WTC11 (cell line): Measurements from ENCODE around the gene BDH2. TPM values are rescaled to one million over a fixed set of nuclear protein-coding genes. Genes with fewer than 3 reads are reported as not detected.

Experiments
- ELF4 ChIP-seq: sonication (generic); formaldehyde crosslinking; IDR thresholded peaks from 2 replicates; pipeline ENCODE4 v1.8.1; 2022; ENCODE audit warnings: low read depth, mild to moderate bottlenecking, moderate library complexity, missing genetic modification reagents
- IRF2 ChIP-seq: sonication (generic); formaldehyde crosslinking; IDR thresholded peaks from 2 replicates; pipeline ENCODE4 v1.8.0; 2022; ENCODE audit warnings: low read depth, missing genetic modification reagents, borderline replicate concordance
- JAZF1 ChIP-seq: fragments of 250-450 bp; sonication (Bioruptor Pico); IDR thresholded peaks from 2 replicates; pipeline ENCODE4 v1.9.0; 2021; ENCODE audit warnings: moderate library complexity, mild to moderate bottlenecking, inconsistent platforms
- MYBL2 ChIP-seq: sonication (generic); formaldehyde crosslinking; IDR thresholded peaks from 2 replicates; pipeline ENCODE4 v1.8.1; 2023; ENCODE audit warnings: mild to moderate bottlenecking, moderate library complexity, missing genetic modification reagents
- NR2C2 ChIP-seq: sonication (generic); formaldehyde crosslinking; IDR thresholded peaks from 2 replicates; pipeline ENCODE4 v1.8.0; 2022; ENCODE audit warnings: mild to moderate bottlenecking, missing genetic modification reagents
- RORB ChIP-seq: fragments of 250-450 bp; sonication (Bioruptor Pico); IDR thresholded peaks from 2 replicates; pipeline ENCODE4 v1.9.0; 2021; ENCODE audit warnings: mild to moderate bottlenecking
- total RNA-seq: library from RNA; stranded (reverse); gene quantifications from 3 replicates; pipeline ENCODE4 v1.2.3, GENCODE V29; 2021
- TF ChIP-seq, protein P1 (sequence below): fragments of 250-450 bp; sonication (Bioruptor Pico); IDR thresholded peaks from 2 replicates; pipeline ENCODE4 v1.9.0; 2021; ENCODE audit warnings: moderate library complexity, mild to moderate bottlenecking, inconsistent platforms, borderline replicate concordance
- TF ChIP-seq, protein P2 (sequence below): sonication (generic); formaldehyde crosslinking; IDR thresholded peaks from 2 replicates; pipeline ENCODE4 v1.8.0; 2023; ENCODE audit warnings: missing genetic modification reagents, mild to moderate bottlenecking, borderline replicate concordance
- TF ChIP-seq, protein P3 (sequence below): sonication (generic); formaldehyde crosslinking; IDR thresholded peaks from 2 replicates; pipeline ENCODE4 v1.8.1; 2022; ENCODE audit warnings: mild to moderate bottlenecking, moderate library complexity, missing genetic modification reagents
- TF ChIP-seq, protein P4 (sequence below): sonication (generic); formaldehyde crosslinking; IDR thresholded peaks from 2 replicates; pipeline ENCODE4 v1.8.1; 2022; ENCODE audit warnings: mild to moderate bottlenecking, missing genetic modification reagents, moderate library complexity, borderline replicate concordance
- TF ChIP-seq, protein P5 (sequence below): sonication (generic); formaldehyde crosslinking; IDR thresholded peaks from 2 replicates; pipeline ENCODE4 v1.8.0; 2022; ENCODE audit warnings: mild to moderate bottlenecking, missing genetic modification reagents
- TF ChIP-seq, protein P6 (sequence below): sonication (generic); formaldehyde crosslinking; IDR thresholded peaks from 2 replicates; pipeline ENCODE4 v1.8.1; 2022; ENCODE audit warnings: missing genetic modification reagents, borderline replicate concordance
- TF ChIP-seq, protein P7 (sequence below): fragments of 250-450 bp; sonication (Bioruptor Pico); IDR thresholded peaks from 2 replicates; pipeline ENCODE4 v2.1.2; 2022; ENCODE audit warnings: mild to moderate bottlenecking, moderate library complexity
- TF ChIP-seq, protein P8 (sequence below): sonication (generic); formaldehyde crosslinking; IDR thresholded peaks from 2 replicates; pipeline ENCODE4 v1.8.0; 2022; ENCODE audit warnings: mild to moderate bottlenecking, missing genetic modification reagents
- TF ChIP-seq, protein P9 (sequence below): sonication (generic); formaldehyde crosslinking; IDR thresholded peaks from 2 replicates; pipeline ENCODE4 v1.8.1; 2023; ENCODE audit warnings: mild to moderate bottlenecking, missing genetic modification reagents, borderline replicate concordance
- TF ChIP-seq, protein P10 (sequence below): sonication (generic); formaldehyde crosslinking; IDR thresholded peaks from 2 replicates; pipeline ENCODE4 v1.8.1; 2022; ENCODE audit warnings: low read depth, missing genetic modification reagents, borderline replicate concordance

BDH2 gene
- total RNA-seq, 1 experiment from 2014 or later = 39.6 TPM

DNA sequence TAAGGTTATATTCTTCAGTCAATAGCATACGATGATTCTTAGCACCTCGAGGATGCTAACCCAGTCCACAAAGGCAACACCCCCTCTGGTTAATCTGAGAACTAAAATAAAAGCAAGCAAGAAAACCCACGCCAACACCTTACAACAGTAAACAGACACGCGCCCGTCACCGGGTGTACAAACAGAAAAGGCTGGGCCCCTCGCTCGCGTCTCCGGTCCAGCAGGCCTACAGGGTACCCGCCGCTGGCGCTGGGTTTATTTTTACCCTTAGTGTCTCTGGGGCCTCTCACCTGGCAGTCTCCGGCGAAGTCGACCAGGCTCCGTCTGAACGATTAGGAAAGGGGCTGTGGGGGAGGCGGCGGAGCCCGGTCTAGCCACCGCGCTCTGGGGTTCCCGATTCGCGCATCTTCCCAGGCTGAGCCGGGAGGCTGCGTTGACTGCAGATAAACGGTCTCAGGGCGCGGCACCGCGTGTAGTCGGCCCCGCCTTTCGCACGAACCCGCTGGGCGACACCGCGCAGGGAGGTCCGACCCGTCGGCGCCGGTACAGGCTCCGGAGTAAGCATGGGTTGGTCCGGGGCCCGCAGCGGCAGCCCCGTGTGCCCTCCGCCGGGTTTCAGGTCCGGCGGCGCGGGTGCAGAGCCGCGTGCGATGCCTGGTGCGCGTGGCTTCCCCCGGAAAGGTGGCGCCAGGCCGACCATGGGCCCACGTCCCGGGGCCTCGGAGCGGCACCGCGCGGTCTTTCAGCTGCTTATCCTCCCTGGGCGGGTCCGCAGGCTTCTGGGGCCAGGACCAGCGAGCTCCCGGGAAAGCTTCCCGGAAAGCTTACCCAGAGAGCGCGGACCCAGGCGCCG lies 23.5 kb downstream of the BDH2 start (continued):
- TF ChIP-seq, protein P1, sequence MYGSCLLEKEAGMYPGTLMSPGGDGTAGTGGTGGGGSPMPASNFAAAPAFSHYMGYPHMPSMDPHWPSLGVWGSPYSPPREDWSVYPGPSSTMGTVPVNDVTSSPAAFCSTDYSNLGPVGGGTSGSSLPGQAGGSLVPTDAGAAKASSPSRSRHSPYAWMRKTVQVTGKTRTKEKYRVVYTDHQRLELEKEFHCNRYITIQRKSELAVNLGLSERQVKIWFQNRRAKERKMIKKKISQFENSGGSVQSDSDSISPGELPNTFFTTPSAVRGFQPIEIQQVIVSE (CRISPR knock-in tag) = no peak
- TF ChIP-seq RORB (CRISPR knock-in tag) = no peak
- no peak for TF ChIP-seq IRF2
- TF ChIP-seq, protein P2, sequence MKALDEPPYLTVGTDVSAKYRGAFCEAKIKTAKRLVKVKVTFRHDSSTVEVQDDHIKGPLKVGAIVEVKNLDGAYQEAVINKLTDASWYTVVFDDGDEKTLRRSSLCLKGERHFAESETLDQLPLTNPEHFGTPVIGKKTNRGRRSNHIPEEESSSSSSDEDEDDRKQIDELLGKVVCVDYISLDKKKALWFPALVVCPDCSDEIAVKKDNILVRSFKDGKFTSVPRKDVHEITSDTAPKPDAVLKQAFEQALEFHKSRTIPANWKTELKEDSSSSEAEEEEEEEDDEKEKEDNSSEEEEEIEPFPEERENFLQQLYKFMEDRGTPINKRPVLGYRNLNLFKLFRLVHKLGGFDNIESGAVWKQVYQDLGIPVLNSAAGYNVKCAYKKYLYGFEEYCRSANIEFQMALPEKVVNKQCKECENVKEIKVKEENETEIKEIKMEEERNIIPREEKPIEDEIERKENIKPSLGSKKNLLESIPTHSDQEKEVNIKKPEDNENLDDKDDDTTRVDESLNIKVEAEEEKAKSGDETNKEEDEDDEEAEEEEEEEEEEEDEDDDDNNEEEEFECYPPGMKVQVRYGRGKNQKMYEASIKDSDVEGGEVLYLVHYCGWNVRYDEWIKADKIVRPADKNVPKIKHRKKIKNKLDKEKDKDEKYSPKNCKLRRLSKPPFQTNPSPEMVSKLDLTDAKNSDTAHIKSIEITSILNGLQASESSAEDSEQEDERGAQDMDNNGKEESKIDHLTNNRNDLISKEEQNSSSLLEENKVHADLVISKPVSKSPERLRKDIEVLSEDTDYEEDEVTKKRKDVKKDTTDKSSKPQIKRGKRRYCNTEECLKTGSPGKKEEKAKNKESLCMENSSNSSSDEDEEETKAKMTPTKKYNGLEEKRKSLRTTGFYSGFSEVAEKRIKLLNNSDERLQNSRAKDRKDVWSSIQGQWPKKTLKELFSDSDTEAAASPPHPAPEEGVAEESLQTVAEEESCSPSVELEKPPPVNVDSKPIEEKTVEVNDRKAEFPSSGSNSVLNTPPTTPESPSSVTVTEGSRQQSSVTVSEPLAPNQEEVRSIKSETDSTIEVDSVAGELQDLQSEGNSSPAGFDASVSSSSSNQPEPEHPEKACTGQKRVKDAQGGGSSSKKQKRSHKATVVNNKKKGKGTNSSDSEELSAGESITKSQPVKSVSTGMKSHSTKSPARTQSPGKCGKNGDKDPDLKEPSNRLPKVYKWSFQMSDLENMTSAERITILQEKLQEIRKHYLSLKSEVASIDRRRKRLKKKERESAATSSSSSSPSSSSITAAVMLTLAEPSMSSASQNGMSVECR (CRISPR knock-in tag) = peak; percentile 78; the same call in 1 of the 2 replicates
- TF ChIP-seq, protein P3, sequence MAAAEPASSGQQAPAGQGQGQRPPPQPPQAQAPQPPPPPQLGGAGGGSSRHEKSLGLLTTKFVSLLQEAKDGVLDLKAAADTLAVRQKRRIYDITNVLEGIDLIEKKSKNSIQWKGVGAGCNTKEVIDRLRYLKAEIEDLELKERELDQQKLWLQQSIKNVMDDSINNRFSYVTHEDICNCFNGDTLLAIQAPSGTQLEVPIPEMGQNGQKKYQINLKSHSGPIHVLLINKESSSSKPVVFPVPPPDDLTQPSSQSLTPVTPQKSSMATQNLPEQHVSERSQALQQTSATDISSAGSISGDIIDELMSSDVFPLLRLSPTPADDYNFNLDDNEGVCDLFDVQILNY = 0 out of 2 replicates have a peak, but pooled peaks have one; percentile 33
- TF ChIP-seq, protein P4, sequence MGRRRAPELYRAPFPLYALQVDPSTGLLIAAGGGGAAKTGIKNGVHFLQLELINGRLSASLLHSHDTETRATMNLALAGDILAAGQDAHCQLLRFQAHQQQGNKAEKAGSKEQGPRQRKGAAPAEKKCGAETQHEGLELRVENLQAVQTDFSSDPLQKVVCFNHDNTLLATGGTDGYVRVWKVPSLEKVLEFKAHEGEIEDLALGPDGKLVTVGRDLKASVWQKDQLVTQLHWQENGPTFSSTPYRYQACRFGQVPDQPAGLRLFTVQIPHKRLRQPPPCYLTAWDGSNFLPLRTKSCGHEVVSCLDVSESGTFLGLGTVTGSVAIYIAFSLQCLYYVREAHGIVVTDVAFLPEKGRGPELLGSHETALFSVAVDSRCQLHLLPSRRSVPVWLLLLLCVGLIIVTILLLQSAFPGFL (CRISPR knock-in tag) = no peak
- no peak for TF ChIP-seq JAZF1
- TF ChIP-seq, protein P5, sequence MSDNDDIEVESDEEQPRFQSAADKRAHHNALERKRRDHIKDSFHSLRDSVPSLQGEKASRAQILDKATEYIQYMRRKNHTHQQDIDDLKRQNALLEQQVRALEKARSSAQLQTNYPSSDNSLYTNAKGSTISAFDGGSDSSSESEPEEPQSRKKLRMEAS (CRISPR knock-in tag) = peak; percentile 96
- TF ChIP-seq, protein P6, sequence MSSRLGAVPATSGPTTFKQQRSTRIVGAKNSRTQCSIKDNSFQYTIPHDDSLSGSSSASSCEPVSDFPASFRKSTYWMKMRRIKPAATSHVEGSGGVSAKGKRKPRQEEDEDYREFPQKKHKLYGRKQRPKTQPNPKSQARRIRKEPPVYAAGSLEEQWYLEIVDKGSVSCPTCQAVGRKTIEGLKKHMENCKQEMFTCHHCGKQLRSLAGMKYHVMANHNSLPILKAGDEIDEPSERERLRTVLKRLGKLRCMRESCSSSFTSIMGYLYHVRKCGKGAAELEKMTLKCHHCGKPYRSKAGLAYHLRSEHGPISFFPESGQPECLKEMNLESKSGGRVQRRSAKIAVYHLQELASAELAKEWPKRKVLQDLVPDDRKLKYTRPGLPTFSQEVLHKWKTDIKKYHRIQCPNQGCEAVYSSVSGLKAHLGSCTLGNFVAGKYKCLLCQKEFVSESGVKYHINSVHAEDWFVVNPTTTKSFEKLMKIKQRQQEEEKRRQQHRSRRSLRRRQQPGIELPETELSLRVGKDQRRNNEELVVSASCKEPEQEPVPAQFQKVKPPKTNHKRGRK (CRISPR knock-in tag) = no peak
- peak; percentile 90; the same call in 1 of the 2 replicates for TF ChIP-seq ELF4 (CRISPR knock-in tag)
- TF ChIP-seq, protein P7, sequence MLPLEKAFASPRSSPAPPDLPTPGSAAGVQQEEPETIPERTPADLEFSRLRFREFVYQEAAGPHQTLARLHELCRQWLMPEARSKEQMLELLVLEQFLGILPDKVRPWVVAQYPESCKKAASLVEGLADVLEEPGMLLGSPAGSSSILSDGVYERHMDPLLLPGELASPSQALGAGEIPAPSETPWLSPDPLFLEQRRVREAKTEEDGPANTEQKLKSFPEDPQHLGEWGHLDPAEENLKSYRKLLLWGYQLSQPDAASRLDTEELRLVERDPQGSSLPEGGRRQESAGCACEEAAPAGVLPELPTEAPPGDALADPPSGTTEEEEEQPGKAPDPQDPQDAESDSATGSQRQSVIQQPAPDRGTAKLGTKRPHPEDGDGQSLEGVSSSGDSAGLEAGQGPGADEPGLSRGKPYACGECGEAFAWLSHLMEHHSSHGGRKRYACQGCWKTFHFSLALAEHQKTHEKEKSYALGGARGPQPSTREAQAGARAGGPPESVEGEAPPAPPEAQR (CRISPR knock-in tag) = no peak
- TF ChIP-seq, protein P8, sequence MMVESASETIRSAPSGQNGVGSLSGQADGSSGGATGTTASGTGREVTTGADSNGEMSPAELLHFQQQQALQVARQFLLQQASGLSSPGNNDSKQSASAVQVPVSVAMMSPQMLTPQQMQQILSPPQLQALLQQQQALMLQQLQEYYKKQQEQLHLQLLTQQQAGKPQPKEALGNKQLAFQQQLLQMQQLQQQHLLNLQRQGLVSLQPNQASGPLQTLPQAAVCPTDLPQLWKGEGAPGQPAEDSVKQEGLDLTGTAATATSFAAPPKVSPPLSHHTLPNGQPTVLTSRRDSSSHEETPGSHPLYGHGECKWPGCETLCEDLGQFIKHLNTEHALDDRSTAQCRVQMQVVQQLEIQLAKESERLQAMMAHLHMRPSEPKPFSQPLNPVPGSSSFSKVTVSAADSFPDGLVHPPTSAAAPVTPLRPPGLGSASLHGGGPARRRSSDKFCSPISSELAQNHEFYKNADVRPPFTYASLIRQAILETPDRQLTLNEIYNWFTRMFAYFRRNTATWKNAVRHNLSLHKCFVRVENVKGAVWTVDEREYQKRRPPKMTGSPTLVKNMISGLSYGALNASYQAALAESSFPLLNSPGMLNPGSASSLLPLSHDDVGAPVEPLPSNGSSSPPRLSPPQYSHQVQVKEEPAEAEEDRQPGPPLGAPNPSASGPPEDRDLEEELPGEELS (CRISPR knock-in tag) = peak; percentile 81; the same call in 1 of the 2 replicates
- TF ChIP-seq, protein P9, sequence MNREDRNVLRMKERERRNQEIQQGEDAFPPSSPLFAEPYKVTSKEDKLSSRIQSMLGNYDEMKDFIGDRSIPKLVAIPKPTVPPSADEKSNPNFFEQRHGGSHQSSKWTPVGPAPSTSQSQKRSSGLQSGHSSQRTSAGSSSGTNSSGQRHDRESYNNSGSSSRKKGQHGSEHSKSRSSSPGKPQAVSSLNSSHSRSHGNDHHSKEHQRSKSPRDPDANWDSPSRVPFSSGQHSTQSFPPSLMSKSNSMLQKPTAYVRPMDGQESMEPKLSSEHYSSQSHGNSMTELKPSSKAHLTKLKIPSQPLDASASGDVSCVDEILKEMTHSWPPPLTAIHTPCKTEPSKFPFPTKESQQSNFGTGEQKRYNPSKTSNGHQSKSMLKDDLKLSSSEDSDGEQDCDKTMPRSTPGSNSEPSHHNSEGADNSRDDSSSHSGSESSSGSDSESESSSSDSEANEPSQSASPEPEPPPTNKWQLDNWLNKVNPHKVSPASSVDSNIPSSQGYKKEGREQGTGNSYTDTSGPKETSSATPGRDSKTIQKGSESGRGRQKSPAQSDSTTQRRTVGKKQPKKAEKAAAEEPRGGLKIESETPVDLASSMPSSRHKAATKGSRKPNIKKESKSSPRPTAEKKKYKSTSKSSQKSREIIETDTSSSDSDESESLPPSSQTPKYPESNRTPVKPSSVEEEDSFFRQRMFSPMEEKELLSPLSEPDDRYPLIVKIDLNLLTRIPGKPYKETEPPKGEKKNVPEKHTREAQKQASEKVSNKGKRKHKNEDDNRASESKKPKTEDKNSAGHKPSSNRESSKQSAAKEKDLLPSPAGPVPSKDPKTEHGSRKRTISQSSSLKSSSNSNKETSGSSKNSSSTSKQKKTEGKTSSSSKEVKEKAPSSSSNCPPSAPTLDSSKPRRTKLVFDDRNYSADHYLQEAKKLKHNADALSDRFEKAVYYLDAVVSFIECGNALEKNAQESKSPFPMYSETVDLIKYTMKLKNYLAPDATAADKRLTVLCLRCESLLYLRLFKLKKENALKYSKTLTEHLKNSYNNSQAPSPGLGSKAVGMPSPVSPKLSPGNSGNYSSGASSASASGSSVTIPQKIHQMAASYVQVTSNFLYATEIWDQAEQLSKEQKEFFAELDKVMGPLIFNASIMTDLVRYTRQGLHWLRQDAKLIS (CRISPR knock-in tag) = no peak
- TF ChIP-seq, protein P10, sequence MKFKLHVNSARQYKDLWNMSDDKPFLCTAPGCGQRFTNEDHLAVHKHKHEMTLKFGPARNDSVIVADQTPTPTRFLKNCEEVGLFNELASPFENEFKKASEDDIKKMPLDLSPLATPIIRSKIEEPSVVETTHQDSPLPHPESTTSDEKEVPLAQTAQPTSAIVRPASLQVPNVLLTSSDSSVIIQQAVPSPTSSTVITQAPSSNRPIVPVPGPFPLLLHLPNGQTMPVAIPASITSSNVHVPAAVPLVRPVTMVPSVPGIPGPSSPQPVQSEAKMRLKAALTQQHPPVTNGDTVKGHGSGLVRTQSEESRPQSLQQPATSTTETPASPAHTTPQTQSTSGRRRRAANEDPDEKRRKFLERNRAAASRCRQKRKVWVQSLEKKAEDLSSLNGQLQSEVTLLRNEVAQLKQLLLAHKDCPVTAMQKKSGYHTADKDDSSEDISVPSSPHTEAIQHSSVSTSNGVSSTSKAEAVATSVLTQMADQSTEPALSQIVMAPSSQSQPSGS (CRISPR knock-in tag) = no peak
- TF ChIP-seq MYBL2 (CRISPR knock-in tag) = peak; percentile 82; the same call in 1 of the 2 replicates
- TF ChIP-seq NR2C2 (CRISPR knock-in tag) = no peak
